Ovary (tissue), 9 donors: ENCODE measurements around the gene SELENOV. TPM values are rescaled to one million over a fixed set of nuclear protein-coding genes. Genes with fewer than 3 reads are reported as not detected.

ENCODE experiments used
- DNase-seq, 5 donors: peaks; one replicate each; pipeline ENCODE4 v3.0.0-alpha.2; 2019 to 2020
- H3K27ac ChIP-seq, 2 donors: fragments of 200-600 bp; one replicate each; pipeline versions ENCODE4 v1.5.1 to v1.8.0; 2019 to 2022
- H3K27me3 ChIP-seq: fragments of 200-600 bp; one replicate; pipeline ENCODE4 v1.8.0; 2022
- H3K36me3 ChIP-seq: fragments of 200-600 bp; sonication (generic); one replicate; pipeline ENCODE4 v1.5.1; 2019
- H3K4me1 ChIP-seq: one replicate; pipeline ENCODE4 v1.8.1; 2013; ENCODE audit warnings: mild to moderate bottlenecking, moderate library complexity; ENCODE audit not compliant: insufficient read depth
- H3K4me3 ChIP-seq: fragments of 200-600 bp; sonication (generic); one replicate; pipeline ENCODE4 v1.5.1; 2017
- H3K9me3 ChIP-seq, 2 donors: fragments of 200-600 bp in 1 of 2; sonication (generic) in 1 of 2; one replicate each; pipeline versions ENCODE4 v1.5.1 to v1.8.1; 2013 to 2019; ENCODE audit warnings: mild to moderate bottlenecking in 1 of 2, moderate library complexity in 1 of 2
- CTCF ChIP-seq, 3 donors: fragments of 450-650 bp in 2 of 3; fragments of 200-600 bp in 1 of 3; IDR thresholded peaks; one replicate each; pipeline versions ENCODE4 v1.5.1 to v1.8.0; 2016 to 2022; ENCODE audit warnings: antibody characterized with exemption in 3 of 3, mild to moderate bottlenecking in 1 of 3
- EP300 ChIP-seq: sonication (generic); formaldehyde crosslinking; IDR thresholded peaks from one replicate; pipeline ENCODE4 v1.6.1; 2017; ENCODE audit warnings: antibody characterized with exemption
- POLR2A ChIP-seq: fragments of 450-650 bp; IDR thresholded peaks from one replicate; pipeline ENCODE4 v1.6.1; 2017; ENCODE audit warnings: antibody characterized with exemption, mild to moderate bottlenecking, moderate library complexity
- WGBS, 3 donors: extraction: QIAGEN DNeasy Blood & Tissue Kit in 1 of 3; methylation state at CpG; one replicate each; pipeline versions ENCODE4 v1.1.5 to v1.1.7; 2013 to 2017; 5-methylcytosine and 5-hydroxymethylcytosine counted together
- intact Hi-C, 4 donors: fragments of 100-400 bp; cut with DNase I; formaldehyde crosslinking; loops; one replicate each; pipeline versions ENCODE4 v1.11.0 to v1.15.1; 2022 to 2023
- polyA plus RNA-seq, 2 donors: library from polyadenylated mRNA; stranded (reverse); fragments of 200-250 nt in 1 of 2; fragments of 350-450 nt in 1 of 2; fragmentation: Illumina TruSeq in 1 of 2; extraction: RNeasy Lipid Tissue Mini Kit (QIAGEN cat#74804) in 1 of 2; gene quantifications; one replicate each; pipeline ENCODE4 v1.2.3, GENCODE V29; 2013 to 2014
- total RNA-seq, 7 donors: library from RNA; depleted of rRNA in 2 of 7; stranded (reverse); fragments of >200 nt in 2 of 7; fragmentation: NEBNext Ultra II Directional in 3 of 7; extraction: Animal tissue kit (Norgen Biotek cat#: 25700) in 3 of 7; gene quantifications; one replicate each; pipeline versions ENCODE4 v1.1.0 to v1.2.4, GENCODE V29; 2016 to 2023
- donor health status: DM: no; HTN: no; CAD: no; lungs with moderate emphysema.
- donor health status: DM: no; HTN: no; CAD: no.
- donor health status: Bipolar disorder and iron deficiency.
- donor health status: DM: yes; HTN: yes; CAD: no.
- donor health status: DM: no; HTN: no; CAD: no.
- donor health status: DM: yes; HTN: yes; CAD: no.

The SELENOV gene
- total and polyA plus RNA-seq, 9 donors: 0.27 to 0.39 TPM; not detected in 7

GRCh38 chr19:39557811-39558623 is 43.1 kb downstream of the SELENOV start:
- H3K36me3 ChIP-seq: no peaks in the 10 kb centered on the region
- H3K27ac ChIP-seq: no peak overlapping the region
- no peak for DNase-seq
- no peaks in the 10 kb centered on the region for H3K27me3 ChIP-seq
- H3K4me1 ChIP-seq: no peaks in the 10 kb centered on the region
- intact Hi-C loops: loop anchor here in 2 of 4 donors (10.0 kb wide), 1 partner anchor 287 kb away; the partner anchor contains the start of gene FBL (in 2 of the 2)
- WGBS, 3 donors: 59 to 71% (median 63%) methylated on average over 5 of the region's 5 CpGs
- H3K4me3 ChIP-seq: no peak overlapping the region
- TF ChIP-seq EP300 (no peak), POLR2A (no peak), CTCF (IDR thresholded peaks at IDR 0.05) (no peak)
- H3K9me3 ChIP-seq: no peaks in the 10 kb centered on the region

GRCh38 chr19:39558624-39559117 is 43.7 kb downstream of the SELENOV start:
- Histone ChIP-seq H3K4me3 (no peak overlapping the region), H3K9me3 (no peaks in the 10 kb centered on the region), H3K4me1 (no peaks in the 10 kb centered on the region), H3K27me3 (no peaks in the 10 kb centered on the region), H3K36me3 (no peaks in the 10 kb centered on the region), H3K27ac (no peak overlapping the region)
- no peak for DNase-seq
- no peak for TF ChIP-seq POLR2A
- no peak for TF ChIP-seq EP300
- no peak for TF ChIP-seq CTCF (IDR thresholded peaks at IDR 0.05)
- intact Hi-C loops: loop anchor here in 2 of 4 donors (10.0 kb wide), 1 partner anchor 286 kb away; the partner anchor contains the start of gene FBL (in 2 of the 2)
- 62 to 70% (median 66%) methylated on average over 6 of the region's 6 CpGs for WGBS, 3 donors

GRCh38 chr19:39563408-39563807 is 48.5 kb downstream of the SELENOV start:
- TF ChIP-seq EP300: no peak
- TF ChIP-seq CTCF (IDR thresholded peaks at IDR 0.05): no peak
- no peak for TF ChIP-seq POLR2A

GRCh38 chr19:39566064-39566463 is 51.1 kb downstream of the SELENOV start:
- WGBS, 3 donors: 31 to 35% (median 33%) methylated on average over 3 of the region's 3 CpGs
- TF ChIP-seq CTCF (IDR thresholded peaks at IDR 0.05) (no peak), POLR2A (no peak)

More at GRCh38 chr19:39563408-39563807, 48.5 kb downstream of the SELENOV start:
- Histone ChIP-seq H3K27ac (no peak overlapping the region), H3K4me1 (no peaks in the 10 kb centered on the region), H3K9me3 (no peaks in the 10 kb centered on the region), H3K4me3 (no peak overlapping the region), H3K36me3 (no peaks in the 10 kb centered on the region), H3K27me3 (no peaks in the 10 kb centered on the region)
- DNase-seq: no peak
- 74 to 84% (median 76%) methylated on average over 2 of the region's 2 CpGs for WGBS, 3 donors
- intact Hi-C loops: no loop called here

More at GRCh38 chr19:39566064-39566463, 51.1 kb downstream of the SELENOV start:
- Histone ChIP-seq H3K4me1 (no peaks in the 10 kb centered on the region), H3K4me3 (no peak overlapping the region), H3K36me3 (no peaks in the 10 kb centered on the region), H3K27me3 (no peaks in the 10 kb centered on the region), H3K9me3 (no peaks in the 10 kb centered on the region), H3K27ac (no peak overlapping the region)
- intact Hi-C loops: no loop called here
- DNase-seq: no peak
